Skeletal muscle satellite cell (primary cell): ENCODE measurements around the gene THOC7. TPM values are rescaled to one million over a fixed set of nuclear protein-coding genes. Genes with fewer than 3 reads are reported as not detected.

ENCODE experiments used
- H3K27me3 ChIP-seq: 2 replicates; pipeline ENCODE4 v1.7.0; 2013; ENCODE audit warnings: low read length; ENCODE audit not compliant: control insufficient read depth, insufficient read depth
- H3K36me3 ChIP-seq: 2 replicates; pipeline ENCODE4 v1.7.0; 2013; ENCODE audit warnings: mild to moderate bottlenecking, control low read depth, low read length; ENCODE audit not compliant: insufficient read depth
- H3K4me1 ChIP-seq: 2 replicates; pipeline ENCODE4 v1.7.0; 2013; ENCODE audit warnings: low read length; ENCODE audit not compliant: control insufficient read depth, insufficient read depth
- H3K4me2 ChIP-seq: 2 replicates; pipeline ENCODE4 v1.7.0; 2013; ENCODE audit warnings: mild to moderate bottlenecking, low read length
- H3K4me3 ChIP-seq: 2 replicates; pipeline ENCODE4 v1.7.0; 2013; ENCODE audit warnings: low read length
- H3K9ac ChIP-seq: 2 replicates; pipeline ENCODE4 v1.7.0; 2013; ENCODE audit warnings: mild to moderate bottlenecking, low read depth, low read length, moderate library complexity
- H3K9me3 ChIP-seq: replicated peaks from 2 replicates; pipeline ENCODE4 v1.7.0; 2013; ENCODE audit warnings: mild to moderate bottlenecking, control low read depth, low read length
- total RNA-seq: library from RNA; depleted of rRNA; stranded (reverse); fragments of >200 nt; gene quantifications from 2 replicates; pipeline ENCODE4 v1.2.3, GENCODE V29; 2012; rRNA removed

The THOC7 gene
- 52.9 and 57.0 TPM in 2 replicates for total RNA-seq

DNA sequence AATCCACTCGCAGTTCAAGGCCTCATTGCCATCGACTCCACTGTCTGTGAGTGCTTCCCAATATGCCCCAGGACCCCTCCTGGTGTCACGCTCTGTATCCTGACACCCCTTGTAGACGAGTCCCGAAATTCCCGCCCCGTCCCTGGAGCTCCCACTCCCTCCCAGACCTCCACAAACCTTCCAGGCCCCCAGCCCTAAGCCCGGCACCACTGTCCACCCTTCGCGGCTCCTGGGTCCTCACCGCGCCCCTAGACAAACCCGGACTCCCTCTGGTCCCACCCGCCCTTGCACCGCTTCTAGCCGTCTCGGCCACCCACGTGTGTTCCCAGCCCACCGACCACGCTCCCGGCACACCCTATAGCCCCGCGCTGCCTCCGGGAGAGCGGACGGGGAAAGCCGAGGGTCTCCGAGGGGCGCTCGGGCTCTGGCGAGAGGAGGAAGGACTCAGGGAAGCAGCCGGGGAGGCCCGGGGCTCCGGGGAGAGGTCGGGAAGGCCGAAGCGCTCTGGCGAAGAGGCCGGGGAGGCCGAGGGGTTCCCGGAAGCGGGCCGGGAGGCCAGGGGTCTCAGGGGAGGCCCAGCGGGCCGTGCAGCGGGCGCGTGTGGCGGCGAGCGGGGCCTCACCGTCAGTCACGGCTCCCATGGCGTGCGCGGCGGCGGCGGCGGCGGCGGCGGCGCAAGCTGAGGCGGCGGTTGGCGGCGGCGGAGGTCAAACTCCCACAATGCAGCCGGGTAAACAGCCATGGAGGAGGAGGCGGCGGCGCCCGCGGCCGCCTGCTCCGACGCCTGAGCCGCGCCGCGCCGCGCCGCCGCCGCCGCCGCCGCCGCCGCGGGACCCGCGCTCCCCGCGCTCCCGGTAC, at the start of gene THOC7, which contains the start of gene ATXN7:
Gene THOC7 (minus strand): TSS at position 656 of the 858 bp plus-strand sequence. CDS start 15 bp downstream, at position 641.
Gene ATXN7 (plus strand): TSS at position 718 of the 858 bp plus-strand sequence. CDS start 48,732 bp downstream, outside the sequence.
- peak within 1 kb of the TSS; percentile 88 for H3K4me2 ChIP-seq
- no peaks in the 10 kb centered on the region for H3K9me3 ChIP-seq
- peak within 1 kb of the TSS; percentile 93 for H3K4me3 ChIP-seq
- H3K36me3 ChIP-seq, result no peaks in the 10 kb centered on the region
- peaks cover 11% of the 10 kb centered on the region for H3K4me1 ChIP-seq
- H3K27me3 ChIP-seq, result no peaks in the 10 kb centered on the region
- peak within 1 kb of the TSS; percentile 95 for H3K9ac ChIP-seq

- peak overlapping the region; percentile 87 for H3K4me3 ChIP-seq
- H3K36me3 ChIP-seq, result peaks cover 29% of the 10 kb centered on the region
- peak overlapping the region; percentile 96 for H3K9ac ChIP-seq
- H3K4me2 ChIP-seq, result peak overlapping the region; percentile 93
- H3K4me1 ChIP-seq, result peaks cover 27% of the 10 kb centered on the region
- H3K9me3 ChIP-seq, result no peaks in the 10 kb centered on the region
- no peaks in the 10 kb centered on the region for H3K27me3 ChIP-seq
Measured at GRCh38 chr3:63912768-63913588, 49.4 kb upstream of the THOC7 start.

DNA sequence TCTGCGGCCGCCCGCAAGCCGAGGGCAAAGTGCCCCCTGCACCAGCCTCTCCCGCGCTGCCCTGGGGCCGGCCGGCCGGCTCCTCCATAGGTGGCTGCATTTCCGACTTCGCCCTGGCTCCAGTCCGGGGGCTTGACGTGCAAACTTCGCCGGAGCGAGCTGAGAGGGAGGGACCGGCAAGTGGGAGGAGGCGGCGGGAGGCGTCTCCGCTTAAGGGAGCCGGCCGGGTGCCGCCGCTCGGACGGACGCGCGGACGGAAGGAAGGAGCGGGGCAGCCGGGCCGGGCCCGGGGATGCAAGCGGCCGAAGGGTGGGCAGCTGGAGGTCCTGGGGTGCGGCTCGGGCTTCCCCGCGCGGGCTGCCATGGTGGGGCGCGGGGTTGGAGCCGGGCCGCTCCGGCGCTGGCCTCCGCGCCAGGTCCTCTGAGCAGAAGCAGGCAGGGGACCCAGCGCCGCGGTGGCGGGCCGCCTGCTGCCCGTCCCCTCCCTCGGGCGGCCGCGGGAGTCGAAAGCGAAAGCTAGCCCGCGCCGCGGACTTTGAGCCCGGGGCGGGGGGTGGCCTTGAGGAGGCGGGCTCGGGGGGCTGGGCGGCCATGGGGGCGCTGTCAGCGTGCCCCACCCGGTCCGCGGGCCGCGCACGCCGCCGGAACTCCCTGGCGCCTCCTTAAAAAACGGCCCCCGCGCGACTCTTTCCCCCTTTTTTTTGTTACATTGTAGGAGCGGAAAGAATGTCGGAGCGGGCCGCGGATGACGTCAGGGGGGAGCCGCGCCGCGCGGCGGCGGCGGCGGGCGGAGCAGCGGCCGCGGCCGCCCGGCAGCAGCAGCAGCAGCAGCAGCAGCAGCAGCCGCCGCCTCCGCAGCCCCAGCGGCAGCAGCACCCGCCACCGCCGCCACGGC, 48.5 kb upstream of the THOC7 start, which contains the start of gene SCAANT1:
Gene SCAANT1 (minus strand): TSS at position 511 of the 895 bp plus-strand sequence.
- Histone ChIP-seq H3K9me3 (no peaks in the 10 kb centered on the region), H3K9ac (peak within 1 kb of the TSS; percentile 96), H3K36me3 (peaks cover 21% of the 10 kb centered on the region), H3K4me3 (peak within 1 kb of the TSS; percentile 87), H3K4me2 (peak within 1 kb of the TSS; percentile 96), H3K27me3 (no peaks in the 10 kb centered on the region), H3K4me1 (peaks cover 21% of the 10 kb centered on the region)

DNA sequence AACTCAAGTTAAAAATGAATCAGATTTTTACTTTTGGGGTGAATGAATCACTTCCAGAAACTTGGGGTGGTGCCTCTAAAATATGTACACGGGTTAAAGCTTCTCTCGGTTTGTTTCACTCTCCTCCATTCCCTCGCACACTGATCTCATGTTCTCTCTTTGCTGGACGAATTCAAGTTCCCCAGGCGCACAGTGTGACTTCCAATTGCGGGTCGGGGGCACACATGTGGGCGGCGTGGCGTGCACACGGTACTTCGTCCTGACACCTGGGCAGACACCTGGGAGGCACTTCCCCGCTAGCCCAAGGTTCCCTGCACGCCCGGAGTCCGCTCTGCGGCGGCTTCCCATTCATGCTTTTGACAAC, 47.9 kb upstream of the THOC7 start:
- Histone ChIP-seq H3K4me2 (peak overlapping the region; percentile 96), H3K4me3 (peak overlapping the region; percentile 87), H3K4me1 (peaks cover 21% of the 10 kb centered on the region), H3K36me3 (peaks cover 19% of the 10 kb centered on the region), H3K9ac (peak overlapping the region; percentile 96), H3K9me3 (no peaks in the 10 kb centered on the region), H3K27me3 (no peaks in the 10 kb centered on the region)

- Histone ChIP-seq H3K36me3 (peaks cover 14% of the 10 kb centered on the region), H3K4me2 (peak overlapping the region; percentile 96), H3K27me3 (no peaks in the 10 kb centered on the region), H3K4me1 (peaks cover 21% of the 10 kb centered on the region), H3K9me3 (no peaks in the 10 kb centered on the region), H3K4me3 (peak overlapping the region; percentile 87), H3K9ac (peak overlapping the region; percentile 96)
Measured at GRCh38 chr3:63910891-63911290, 47.3 kb upstream of the THOC7 start.

GRCh38 chr3:63910001-63910400, 46.4 kb upstream of the THOC7 start:
- Histone ChIP-seq H3K4me1 (peaks cover 21% of the 10 kb centered on the region), H3K27me3 (no peaks in the 10 kb centered on the region), H3K4me3 (no peak overlapping the region), H3K36me3 (peaks cover 5% of the 10 kb centered on the region), H3K4me2 (no peak overlapping the region), H3K9ac (no peak overlapping the region), H3K9me3 (no peaks in the 10 kb centered on the region)

GRCh38 chr3:63909431-63909830, 45.8 kb upstream of the THOC7 start:
- H3K4me2 ChIP-seq, result no peak overlapping the region
- peaks cover 21% of the 10 kb centered on the region for H3K4me1 ChIP-seq
- peaks cover 1% of the 10 kb centered on the region for H3K36me3 ChIP-seq
- no peak overlapping the region for H3K9ac ChIP-seq
- H3K4me3 ChIP-seq, result no peak overlapping the region
- H3K27me3 ChIP-seq, result no peaks in the 10 kb centered on the region
- H3K9me3 ChIP-seq, result no peaks in the 10 kb centered on the region

- Histone ChIP-seq H3K36me3 (no peaks in the 10 kb centered on the region), H3K9ac (no peak overlapping the region), H3K4me1 (peaks cover 21% of the 10 kb centered on the region), H3K4me2 (no peak overlapping the region), H3K4me3 (no peak overlapping the region), H3K9me3 (no peaks in the 10 kb centered on the region), H3K27me3 (no peaks in the 10 kb centered on the region)
Measured at GRCh38 chr3:63908776-63909175, 45.2 kb upstream of the THOC7 start.

GRCh38 chr3:63908081-63908736, 44.6 kb upstream of the THOC7 start:
- Histone ChIP-seq H3K4me1 (peaks cover 21% of the 10 kb centered on the region), H3K9ac (no peak overlapping the region), H3K36me3 (no peaks in the 10 kb centered on the region), H3K4me3 (no peak overlapping the region), H3K4me2 (no peak overlapping the region), H3K9me3 (no peaks in the 10 kb centered on the region), H3K27me3 (no peaks in the 10 kb centered on the region)

- Histone ChIP-seq H3K36me3 (no peaks in the 10 kb centered on the region), H3K27me3 (no peaks in the 10 kb centered on the region)
Measured at GRCh38 chr3:63905731-63906620, 42.4 kb upstream of the THOC7 start.

More at GRCh38 chr3:63905731-63906620, 42.4 kb upstream of the THOC7 start:
- no peaks in the 10 kb centered on the region for H3K9me3 ChIP-seq
- peaks cover 17% of the 10 kb centered on the region for H3K4me1 ChIP-seq
- H3K4me2 ChIP-seq, result no peak overlapping the region
- no peak overlapping the region for H3K4me3 ChIP-seq
- H3K9ac ChIP-seq, result no peak overlapping the region
